ENCODE measurements around the gene ERMARD.

DNA sequence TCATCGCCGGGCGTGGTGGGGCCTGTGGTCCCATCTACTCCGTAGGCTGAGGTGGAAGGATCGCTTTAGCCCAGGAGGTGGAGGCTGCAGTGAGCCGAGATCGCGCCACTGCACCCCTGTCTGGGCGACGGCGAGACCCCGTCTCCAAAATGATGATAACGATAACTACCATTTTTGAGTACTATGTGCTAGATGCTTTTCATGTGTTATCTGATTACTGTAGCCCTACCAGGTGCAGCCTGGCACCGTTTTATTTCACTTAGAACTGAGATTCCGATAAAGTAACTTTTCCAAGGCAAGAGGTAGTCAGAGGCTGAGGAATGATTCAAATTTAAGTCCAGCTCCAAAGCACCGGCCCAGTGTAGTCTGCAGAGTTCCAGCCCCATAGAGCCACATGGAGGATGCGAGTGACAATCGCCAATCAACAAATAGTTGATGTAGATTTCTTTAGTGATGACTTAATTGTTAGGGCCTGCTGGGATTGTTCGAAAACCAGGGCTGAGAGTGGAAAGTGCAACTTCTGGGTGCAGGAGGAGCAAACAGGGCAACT is 727 bp downstream of the ERMARD start:
- TF ChIP-seq NR2C2 (CRISPR knock-in tag; IDR thresholded peaks at IDR 0.05) = no peak
- TF ChIP-seq ZNF263 (CRISPR knock-in tag; IDR thresholded peaks at IDR 0.05; ENCODE audit: low read depth) = no peak
- TF ChIP-seq E2F1 (CRISPR knock-in tag; IDR thresholded peaks at IDR 0.05) = no peak
- no peak for TF ChIP-seq CTCF (IDR thresholded peaks at IDR 0.05)
- no peak for TF ChIP-seq JUN (CRISPR knock-in tag; IDR thresholded peaks at IDR 0.05)
- no peak for TF ChIP-seq TEAD4 (CRISPR knock-in tag; IDR thresholded peaks at IDR 0.05)
- no peak for TF ChIP-seq TEAD1 (CRISPR knock-in tag; IDR thresholded peaks at IDR 0.05)
- TF ChIP-seq NR3C1 (CRISPR knock-in tag; conservative IDR thresholded peaks at IDR 0.05; ENCODE audit: low read depth) = no peak
- TF ChIP-seq ATF3 (CRISPR knock-in tag; conservative IDR thresholded peaks at IDR 0.05) = no peak
- TF ChIP-seq IRF1 (CRISPR knock-in tag; IDR thresholded peaks at IDR 0.05) = no peak
- TF ChIP-seq TCF7 (CRISPR knock-in tag; IDR thresholded peaks at IDR 0.05; ENCODE audit: low read depth) = no peak
- no peak for TF ChIP-seq ZNF317 (CRISPR knock-in tag; IDR thresholded peaks at IDR 0.05; ENCODE audit: borderline replicate concordance, low read depth)
- TF ChIP-seq MLX (CRISPR knock-in tag; IDR thresholded peaks at IDR 0.05) = no peak
- TF ChIP-seq, protein P1, sequence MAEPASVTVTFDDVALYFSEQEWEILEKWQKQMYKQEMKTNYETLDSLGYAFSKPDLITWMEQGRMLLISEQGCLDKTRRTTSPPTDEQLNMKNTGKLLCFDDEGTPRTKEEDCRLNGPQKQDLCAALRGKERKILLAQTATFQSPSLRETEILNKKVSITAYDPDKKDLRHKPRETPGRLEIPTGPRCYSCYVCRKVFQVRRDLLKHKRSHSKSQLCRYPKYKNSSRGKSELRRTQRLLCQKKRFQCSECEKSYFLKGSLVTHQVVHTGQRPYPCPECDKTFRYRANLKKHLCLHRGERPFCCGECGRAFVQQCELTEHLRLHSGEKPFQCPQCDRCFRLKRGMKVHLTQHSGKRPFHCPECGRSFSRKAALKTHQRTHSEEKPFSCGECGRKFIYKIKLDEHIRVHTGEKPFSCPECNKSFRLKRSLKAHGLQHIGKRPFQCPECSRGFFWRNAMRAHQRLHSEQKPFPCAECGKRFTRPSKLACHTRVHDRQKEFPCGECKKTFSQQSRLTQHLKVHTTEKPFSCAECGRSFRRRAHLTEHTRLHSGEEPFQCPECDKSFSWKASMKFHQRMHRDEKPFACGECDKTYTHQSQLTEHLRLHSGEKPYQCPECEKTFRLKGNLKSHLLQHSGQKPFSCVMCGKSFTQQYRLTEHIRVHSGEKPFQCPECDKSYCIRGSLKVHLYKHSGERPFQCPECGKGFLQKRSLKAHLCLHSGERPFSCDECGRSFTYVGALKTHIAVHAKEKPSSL (CRISPR knock-in tag; conservative IDR thresholded peaks at IDR 0.05) = no peak

Measured in WTC11 (cell line).